Measurements from ENCODE around the gene TEDC2. TPM values are rescaled to one million over a fixed set of nuclear protein-coding genes. Genes with fewer than 3 reads are reported as not detected.

Gene TEDC2
- total RNA-seq, 1 experiment from 2014 or later, result 45.4 TPM

GRCh38 chr16:2468725-2469398, 9.0 kb downstream of the TEDC2 start:
- H3K27ac ChIP-seq (ENCODE audit: insufficient read length, low read depth, low read length), result no peak overlapping the region
- WGBS (ENCODE audit: extremely low coverage, insufficient read length, low lambda C conversion rate), result no CpG with 5 or more reads among the region's 14 CpGs
- Mint-ChIP-seq H3K4me3 (peak overlapping the region; percentile 58 to 78), H3K27ac (peak overlapping the region in 1 of 3 experiments; percentile 48; a peak in 1 of 7 replicates), H3K4me1 (peaks cover 21 to 25% of the 10 kb centered on the region in 2 experiments), H3K9me3 (no peaks in the 10 kb centered on the region), H3K27me3 (ENCODE audit: low read depth) (peaks cover 35% of the 10 kb centered on the region), H3K36me3 (ENCODE audit: insufficient read depth in 1 of 3, low read depth in 3 of 3) (peaks cover 0 to 3% (median under 1%) of the 10 kb centered on the region in 3 experiments; a peak in 2 of 7 replicates)
- no peak overlapping the region for H4K91ac ChIP-seq (ENCODE audit: insufficient read length, low read depth, low read length)
- no peak overlapping the region; the same call in 1 of the 2 replicates for H3K14ac ChIP-seq (ENCODE audit: insufficient read depth, low read length)
- H3K23ac ChIP-seq (ENCODE audit: insufficient read length, low read depth, low read length), result no peak overlapping the region
- H3K4me1 ChIP-seq (ENCODE audit: insufficient read depth, low read length), result no peaks in the 10 kb centered on the region
- peak overlapping the region; percentile 15 for H3K4me2 ChIP-seq (ENCODE audit: insufficient read depth, insufficient read length, low read length)
- no peaks in the 10 kb centered on the region for H3K79me2 ChIP-seq (ENCODE audit: insufficient read depth, low read length)
- H4K5ac ChIP-seq (ENCODE audit: insufficient read length, low read depth, low read length), result no peak overlapping the region
- peaks cover 18% of the 10 kb centered on the region; the same call in 1 of the 2 replicates for H3K27me3 ChIP-seq (ENCODE audit: insufficient read depth, low read length)
- H3K23me2 ChIP-seq (ENCODE audit: insufficient read length, low read depth, low read length, poor library complexity, severe bottlenecking), result peaks cover 9% of the 10 kb centered on the region
- no peaks in the 10 kb centered on the region for H4K20me1 ChIP-seq (ENCODE audit: control insufficient read depth, insufficient read depth, insufficient read length)
- H2BK120ac ChIP-seq (ENCODE audit: low read depth, low read length, poor library complexity, severe bottlenecking), result no peak overlapping the region
- H2BK20ac ChIP-seq (ENCODE audit: low read depth, low read length, poor library complexity, severe bottlenecking), result no peak overlapping the region
- H3K18ac ChIP-seq (ENCODE audit: insufficient read length, low read depth, low read length), result no peak overlapping the region
- H3K79me1 ChIP-seq (ENCODE audit: insufficient read depth, low read depth, low read length, poor library complexity, severe bottlenecking), result no peaks in the 10 kb centered on the region
- no peak for TF ChIP-seq CTCF (conservative IDR thresholded peaks at IDR 0.05)
- no peak for DNase-seq
- no peaks in the 10 kb centered on the region for H3K9me3 ChIP-seq (ENCODE audit: control insufficient read depth, low read depth, low read length)
- no peak overlapping the region for H2AK5ac ChIP-seq (ENCODE audit: insufficient read length, low read length)
- no peak overlapping the region for H3K56ac ChIP-seq (ENCODE audit: insufficient read length, low read depth, low read length)
- H2AFZ ChIP-seq (ENCODE audit: low read length), result no peak overlapping the region
- no peak overlapping the region for H3T11ph ChIP-seq (ENCODE audit: low read length)
- no peak overlapping the region for H3K4ac ChIP-seq (ENCODE audit: low read depth, low read length)
- no peak overlapping the region for H4K8ac ChIP-seq (replicated peaks; ENCODE audit: insufficient read length, low read depth, low read length)
- H2BK5ac ChIP-seq (ENCODE audit: insufficient read length, low read length), result no peak overlapping the region
- H2BK15ac ChIP-seq (ENCODE audit: low read depth, low read length), result no peak overlapping the region
- H3K9ac ChIP-seq (ENCODE audit: extremely low read depth, insufficient read length, low read length), result no peak overlapping the region
- no peak overlapping the region for H2BK12ac ChIP-seq (ENCODE audit: insufficient read length, low read depth, low read length)

All from H9 (cell line).